Left lobe of liver (tissue), 2 donors: Measurements from ENCODE around the gene CRYBA2. TPM values are rescaled to one million over a fixed set of nuclear protein-coding genes. Genes with fewer than 3 reads are reported as not detected.
A peak's percentile ranks its signal among the peaks of the same experiment; 100 is the strongest.

ENCODE experiments used
- ATAC-seq: fragments of 200-7000 bp; cut with Tn5 transposase; one replicate; pipeline ENCODE4 v1.9.1; 2020; ENCODE audit warnings: mild to moderate bottlenecking, moderate library complexity
- DNase-seq: peaks from one replicate; pipeline ENCODE4 v3.0.0-alpha.2; 2020; ENCODE audit warnings: low spot score
- total RNA-seq: library from RNA; stranded (reverse); gene quantifications from one replicate; pipeline ENCODE4 v1.2.1, GENCODE V29; 2021
- donor health status: DM: no; HTN: no; CAD: no; lungs with moderate emphysema.
- donor health status: DM: no; HTN: yes; CAD: no.

Gene CRYBA2, protein sequence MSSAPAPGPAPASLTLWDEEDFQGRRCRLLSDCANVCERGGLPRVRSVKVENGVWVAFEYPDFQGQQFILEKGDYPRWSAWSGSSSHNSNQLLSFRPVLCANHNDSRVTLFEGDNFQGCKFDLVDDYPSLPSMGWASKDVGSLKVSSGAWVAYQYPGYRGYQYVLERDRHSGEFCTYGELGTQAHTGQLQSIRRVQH
- not detected for total RNA-seq

DNA sequence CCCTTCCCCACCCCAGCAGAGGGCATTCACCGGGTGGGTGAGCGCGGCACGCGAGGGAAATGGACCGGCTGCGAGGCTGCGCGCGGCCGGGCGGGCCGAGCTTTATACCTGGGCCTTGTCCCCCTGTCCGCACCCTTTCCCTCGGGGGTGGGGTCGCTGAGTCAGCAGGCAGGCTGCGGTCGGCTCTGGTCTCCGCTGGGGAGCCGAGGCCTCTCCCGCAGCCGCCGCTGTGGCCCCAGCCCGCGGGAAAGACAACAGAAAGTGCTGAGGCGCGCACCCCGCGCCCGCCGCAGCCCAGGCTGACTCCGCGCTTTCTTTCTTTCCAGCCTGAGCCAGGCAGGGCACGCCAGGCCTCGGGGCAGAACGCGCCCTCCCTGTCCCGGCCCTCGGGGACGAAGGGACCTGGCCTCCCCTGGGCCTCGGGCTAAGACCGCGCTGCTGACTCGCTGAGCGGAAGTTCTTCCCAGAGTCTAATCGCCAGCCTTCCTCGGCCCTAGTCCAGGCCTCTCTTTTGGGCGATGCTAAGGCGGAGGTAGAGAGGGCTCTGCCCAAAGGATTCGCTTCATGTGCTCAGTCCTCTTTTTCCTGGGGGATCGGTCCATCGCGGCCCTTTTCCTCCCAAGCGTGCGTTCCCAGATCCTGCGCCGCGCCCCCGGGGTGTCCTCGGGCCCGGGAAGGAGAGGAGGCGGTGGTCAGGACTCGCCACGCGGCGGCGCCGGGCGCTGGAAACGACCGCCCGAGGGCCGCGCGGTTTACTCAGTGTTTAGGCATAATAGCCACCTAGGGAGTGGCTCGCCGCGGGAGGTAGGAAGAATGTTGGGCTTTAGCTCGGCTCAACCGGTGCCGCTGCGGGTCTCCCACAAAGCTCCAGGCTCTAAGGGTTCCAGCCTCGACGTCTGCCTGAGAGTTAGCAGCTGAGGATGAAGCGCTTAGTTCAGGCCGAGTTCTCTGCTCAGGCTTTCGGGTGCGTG lies at the start of gene CRYBA2:
Gene CRYBA2 (minus strand): TSS at position 78 of the 971 bp plus-strand sequence. CDS start 246 bp downstream, outside the sequence.
- ATAC-seq, result no peak
- no peak for DNase-seq

DNA sequence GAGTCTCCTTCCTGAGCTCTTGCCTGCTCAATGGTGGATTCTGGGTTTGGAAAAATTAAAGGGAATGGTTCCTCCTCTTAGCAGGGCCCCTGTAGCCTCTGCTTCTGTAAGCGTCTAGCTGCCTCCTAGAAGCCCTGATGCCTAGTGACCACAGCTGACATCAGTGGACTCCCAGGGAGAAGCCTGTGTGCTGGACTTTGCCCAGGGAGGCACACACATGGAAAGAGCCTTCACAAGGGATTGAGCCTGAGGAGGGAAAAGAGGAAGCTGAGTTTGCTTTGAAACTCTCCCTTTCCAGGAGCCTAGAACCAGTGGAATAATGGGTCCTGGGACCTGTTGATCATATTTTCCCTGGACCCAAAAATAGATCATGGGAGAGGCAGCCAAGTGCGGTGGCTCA lies 49.5 kb upstream of the CRYBA2 start:
- peak; percentile 40 for ATAC-seq
- no peak for DNase-seq

DNA sequence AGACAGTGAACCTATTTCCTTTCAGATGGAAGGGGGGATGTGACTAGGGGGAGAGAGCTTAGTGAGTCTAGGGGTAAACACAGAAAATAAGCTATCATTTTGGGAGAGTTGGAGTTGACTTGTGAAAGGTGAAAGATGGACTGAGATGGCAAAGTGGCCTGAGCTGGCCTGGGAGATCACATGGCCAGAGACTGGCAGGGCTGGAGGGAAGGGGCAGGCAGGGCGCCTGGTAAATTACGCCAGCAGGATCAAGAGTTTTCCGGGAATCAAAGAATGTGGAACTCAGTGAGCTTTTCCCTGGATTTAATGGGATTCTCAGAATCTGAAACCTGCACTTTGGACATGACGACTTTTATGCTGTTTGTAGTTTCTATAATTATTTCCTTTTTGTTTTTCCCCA lies 48.9 kb upstream of the CRYBA2 start:
- DNase-seq, result no peak

DNA sequence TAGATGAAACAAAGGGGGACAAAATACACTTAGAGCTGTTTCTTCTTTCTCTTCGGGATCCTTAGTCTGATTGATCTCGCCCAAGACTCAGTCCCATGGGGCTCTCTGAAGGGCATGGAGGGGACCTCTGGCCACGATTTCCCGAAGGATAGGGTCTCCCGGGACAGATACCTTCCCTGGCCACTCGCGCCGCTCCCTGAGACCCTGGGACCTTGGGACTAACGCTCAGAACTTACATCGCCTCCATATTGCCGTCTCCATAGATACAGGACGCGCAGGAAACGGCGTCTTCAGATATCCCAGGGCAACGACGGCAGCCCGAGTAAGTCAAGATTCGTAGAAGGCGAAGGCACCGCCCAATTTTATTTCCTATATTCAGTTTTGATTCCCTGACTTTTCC lies 48.0 kb upstream of the CRYBA2 start, which contains the start of gene CFAP65:
Gene CFAP65 (minus strand): TSS at position 265 of the 400 bp plus-strand sequence. CDS start 2,468 bp downstream, outside the sequence.
- DNase-seq (no peak), ATAC-seq (peak; percentile 19)

More for the DNA sequence above, 48.9 kb upstream of the CRYBA2 start:
- ATAC-seq, result no peak

DNA sequence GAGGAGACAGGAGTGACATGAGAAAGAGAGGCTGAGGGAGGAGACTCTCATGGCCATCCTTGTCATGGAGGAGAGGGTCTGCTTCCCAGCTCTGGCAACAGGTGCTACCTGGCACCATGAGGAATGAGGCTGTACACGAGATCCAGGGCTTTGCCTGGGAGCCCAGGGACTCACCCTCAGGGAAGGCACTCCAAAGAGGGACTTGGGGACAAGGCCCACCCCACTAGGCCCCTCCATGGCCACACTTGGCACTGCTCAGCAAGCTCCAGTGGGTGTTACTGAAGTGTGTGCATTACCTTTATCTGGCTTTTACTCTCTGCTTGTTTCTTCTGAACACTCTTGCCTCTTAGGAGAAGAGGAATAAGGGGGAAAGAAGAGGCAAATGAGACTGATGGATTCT lies 45.4 kb upstream of the CRYBA2 start:
- no peak for ATAC-seq
- no peak for DNase-seq

DNA sequence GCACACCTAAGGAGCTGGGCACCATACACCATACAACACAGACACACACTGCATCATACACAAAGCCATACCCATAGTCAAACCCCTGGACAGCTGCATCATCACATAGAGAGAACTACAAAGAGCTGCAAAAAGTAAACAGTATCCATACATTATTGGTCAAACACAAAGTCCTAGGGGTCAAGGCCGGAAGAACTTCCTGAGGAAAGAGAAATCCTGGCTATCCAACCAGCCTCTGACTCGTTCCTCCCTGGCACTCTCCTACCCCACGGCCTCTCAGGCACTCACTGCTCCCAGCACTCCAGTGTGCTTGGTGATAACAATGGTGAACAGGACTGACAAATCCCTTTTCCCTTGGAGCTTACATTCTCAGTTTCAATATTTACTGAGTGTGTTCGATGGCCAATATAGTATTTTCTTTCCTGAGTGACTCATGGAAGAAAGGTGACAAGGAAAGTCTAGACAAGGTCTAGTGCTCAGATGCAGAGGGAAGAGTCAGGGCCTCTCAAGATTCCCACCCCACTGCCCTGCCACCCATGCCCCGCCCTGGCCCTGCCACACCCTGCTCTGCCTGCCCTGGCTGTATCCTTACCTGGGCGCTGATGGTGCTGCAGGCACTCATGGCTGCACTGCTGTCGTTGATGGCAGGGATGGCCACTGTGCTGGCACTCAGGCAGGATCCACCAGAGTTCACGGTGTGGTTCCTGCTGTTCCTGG lies 44.7 kb upstream of the CRYBA2 start:
- DNase-seq (no peak), ATAC-seq (no peak)

DNA sequence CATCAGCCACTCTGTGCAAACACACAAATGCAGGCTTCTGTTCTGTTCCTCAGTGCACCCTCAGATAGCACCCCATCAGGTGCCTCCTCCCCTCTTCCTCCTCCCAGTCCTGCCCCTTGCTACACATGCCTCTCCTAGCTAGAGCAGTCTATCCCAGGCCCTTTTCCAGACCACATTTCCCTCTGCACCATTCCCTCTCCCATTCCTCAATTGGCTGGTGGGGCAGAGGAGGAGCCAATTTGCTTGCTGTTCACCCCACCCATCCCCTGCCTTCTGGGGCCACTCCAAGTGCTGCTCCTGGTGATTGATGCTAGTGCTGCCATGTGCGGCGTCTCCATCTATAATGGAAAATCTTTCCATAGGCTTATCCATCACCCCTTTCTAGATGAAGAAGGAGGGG lies 42.7 kb upstream of the CRYBA2 start:
- DNase-seq (no peak), ATAC-seq (no peak)

DNA sequence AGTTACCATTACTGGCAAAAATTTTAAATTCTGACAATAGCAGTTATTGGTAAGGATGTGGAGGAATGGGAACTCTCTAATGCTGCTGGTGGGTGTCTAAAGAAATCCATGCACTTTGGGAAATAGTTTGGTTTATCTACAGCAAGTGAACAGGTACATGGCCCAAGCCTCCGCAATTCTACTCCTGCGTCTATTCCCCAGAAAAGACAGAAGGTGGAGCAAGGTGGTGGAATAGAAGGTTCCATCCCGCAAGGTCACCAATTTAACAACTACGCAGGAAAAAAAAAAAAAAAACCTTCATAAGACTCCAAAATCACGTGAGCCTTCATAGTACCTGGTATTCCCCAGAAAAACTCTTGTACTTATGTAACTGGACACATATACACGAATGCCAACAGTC lies 41.6 kb upstream of the CRYBA2 start:
- DNase-seq, result no peak
- no peak for ATAC-seq

DNA sequence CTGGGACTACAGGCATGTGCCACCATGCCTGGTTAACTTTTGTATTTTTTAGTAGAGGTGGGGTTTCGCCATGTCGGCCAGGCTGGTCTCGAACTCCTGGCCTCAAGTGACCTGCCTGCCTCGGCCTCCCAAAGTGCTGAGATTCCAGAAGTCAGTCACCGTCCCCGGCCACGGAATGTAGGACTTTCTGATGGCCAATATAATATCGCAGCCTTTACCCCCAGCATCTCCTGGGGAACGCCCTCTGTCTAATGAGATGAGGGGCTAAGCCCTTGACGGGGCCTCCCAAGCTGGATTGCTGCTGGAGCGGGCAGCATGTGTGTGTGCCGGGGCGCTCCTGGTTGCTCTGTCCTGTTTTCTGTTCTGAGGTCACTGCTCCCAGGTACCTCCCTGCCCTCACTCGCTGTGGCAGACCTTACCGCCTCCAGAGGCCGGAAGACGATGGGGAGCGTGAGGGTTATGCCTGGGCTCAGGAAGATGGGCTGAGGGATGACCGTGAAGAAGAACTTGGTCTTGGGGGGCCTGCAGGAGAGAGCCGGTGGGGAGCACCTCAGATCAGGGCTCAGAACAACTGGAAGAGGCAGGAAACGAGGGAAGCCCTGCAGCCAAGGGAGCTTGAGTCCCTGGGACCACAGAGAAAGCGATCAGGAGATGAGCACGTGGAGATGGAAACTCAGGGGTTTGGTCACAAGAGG lies 39.0 kb upstream of the CRYBA2 start:
- ATAC-seq (no peak), DNase-seq (no peak)

DNA sequence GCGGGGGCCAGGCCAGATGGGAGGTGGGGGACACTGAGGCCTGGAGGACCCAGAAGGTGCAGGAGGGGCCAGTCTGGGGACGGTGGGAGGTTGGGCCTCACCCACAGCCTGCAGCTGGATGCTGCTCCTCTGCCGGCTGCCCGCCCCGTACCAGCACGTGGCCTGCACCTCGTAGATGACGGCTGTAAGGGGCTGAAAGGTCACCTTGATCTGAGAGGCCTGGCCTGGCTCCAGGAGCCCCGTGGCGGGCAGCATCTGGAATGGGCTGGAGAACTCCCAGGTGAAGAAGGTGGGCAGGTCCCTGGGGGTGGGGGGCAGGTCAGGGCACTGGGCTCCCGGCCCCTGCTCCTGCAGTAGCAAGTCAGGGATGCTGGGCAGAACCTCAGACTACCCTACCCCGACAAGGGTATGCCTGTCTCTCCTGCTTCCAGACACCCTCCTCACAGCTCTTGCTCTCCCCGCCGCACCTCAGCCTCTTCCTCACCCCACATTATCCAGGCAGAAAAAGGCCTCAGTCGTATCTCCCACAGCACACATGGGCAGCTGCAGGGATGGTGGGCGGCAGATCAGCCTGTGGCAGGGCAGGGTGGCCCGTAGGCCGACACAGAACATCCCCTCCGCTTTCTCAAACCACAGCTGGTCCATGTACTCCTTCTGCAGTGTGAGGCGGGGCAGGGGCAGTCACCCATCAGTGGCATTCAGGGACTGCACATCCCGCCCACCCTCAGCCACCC lies 38.0 kb upstream of the CRYBA2 start:
- ATAC-seq (no peak), DNase-seq (no peak)

DNA sequence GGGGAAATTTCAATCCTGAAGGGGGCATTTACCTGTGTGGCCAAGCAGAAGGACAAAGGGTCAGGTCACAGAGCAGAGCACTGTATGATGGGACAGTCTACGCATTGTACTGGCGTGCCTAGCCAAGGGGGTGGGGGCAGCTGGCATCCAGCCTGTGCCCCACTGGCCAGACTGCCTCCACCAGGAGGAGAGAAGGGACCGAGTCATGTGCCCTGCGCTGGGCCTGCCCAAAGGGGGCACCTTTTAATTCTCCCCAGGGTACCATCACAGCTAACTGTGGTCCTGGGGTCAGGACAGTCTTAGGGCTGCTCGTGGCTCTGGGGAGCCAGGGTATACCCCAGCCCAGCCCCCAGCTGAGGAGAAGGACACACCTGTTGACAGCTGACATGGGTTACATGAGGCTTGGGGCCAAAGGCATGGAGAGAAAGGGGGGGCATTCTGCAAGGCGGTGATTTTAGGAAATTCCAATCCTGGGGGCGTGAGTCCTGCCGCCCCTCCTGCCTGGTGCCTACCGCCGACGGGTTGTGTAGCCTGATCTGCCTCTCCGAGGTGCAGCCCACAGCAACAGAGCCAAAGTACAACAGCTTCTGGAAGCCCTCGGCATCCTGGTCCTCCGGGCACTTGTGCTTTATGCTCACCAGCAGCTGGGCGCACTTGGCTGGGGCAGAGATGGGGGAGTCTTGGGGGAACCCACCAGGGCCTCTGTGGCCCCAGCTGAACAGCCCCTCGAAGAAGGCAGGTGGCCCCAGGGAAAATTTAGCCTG lies 37.1 kb upstream of the CRYBA2 start:
- ATAC-seq (no peak), DNase-seq (no peak)

DNA sequence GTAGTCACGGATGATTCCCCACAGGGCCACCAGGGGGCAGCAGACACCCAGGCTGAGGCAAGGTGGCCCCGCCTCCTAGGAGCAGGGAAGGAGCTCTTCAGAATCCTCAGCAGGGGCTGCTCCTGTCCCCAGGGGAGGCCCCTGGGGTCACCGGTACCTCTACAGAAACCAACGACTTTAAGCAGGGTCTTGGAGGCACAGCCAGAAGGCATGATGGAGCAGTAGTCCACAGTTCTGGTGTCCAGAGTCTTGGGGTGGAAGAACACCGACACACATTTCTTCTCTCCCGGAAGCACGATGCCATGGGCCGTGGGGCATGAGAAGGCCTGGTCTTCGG lies 36.6 kb upstream of the CRYBA2 start:
- DNase-seq (peak; percentile 86), ATAC-seq (peak; percentile 100)

DNA sequence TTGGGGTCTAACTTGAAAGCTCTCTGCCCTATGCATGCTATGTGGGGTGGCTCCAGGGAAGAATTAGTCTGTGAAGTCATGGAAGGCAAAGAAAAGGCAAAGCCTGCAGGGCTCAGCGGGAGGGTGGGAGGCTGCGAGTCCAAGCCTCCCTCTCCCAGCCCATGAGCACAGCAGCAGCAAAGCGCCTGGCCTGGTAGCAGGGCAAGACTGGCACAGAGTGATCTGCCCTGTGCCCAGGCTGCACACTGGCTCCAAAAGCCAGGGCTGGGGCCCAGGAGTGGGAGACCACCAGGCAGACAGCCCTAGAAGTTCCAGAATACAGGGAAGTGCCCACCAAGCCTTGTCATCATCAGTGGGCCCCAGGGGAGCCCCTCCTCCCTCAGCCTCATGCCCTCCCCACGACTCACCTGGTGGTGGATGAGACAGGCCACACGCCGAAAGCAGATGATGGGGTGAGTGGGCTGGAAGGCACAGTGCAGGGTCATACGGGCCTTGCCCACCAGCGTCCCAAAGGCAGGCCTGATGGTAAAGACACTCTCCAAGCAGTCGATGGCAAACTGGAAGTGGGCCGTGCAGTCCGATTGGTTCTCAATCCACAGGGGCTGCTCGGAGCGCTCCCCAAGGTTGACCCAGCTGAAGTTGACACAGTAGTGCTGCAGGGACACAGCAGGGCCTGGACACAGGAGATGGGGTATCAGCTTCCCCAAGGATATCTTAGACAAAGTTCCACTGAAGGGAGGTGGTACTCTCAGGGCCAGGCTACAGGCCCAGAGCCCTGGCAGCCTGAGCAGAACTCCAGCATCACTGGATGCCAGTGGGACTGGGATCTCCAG lies 36.0 kb upstream of the CRYBA2 start:
- DNase-seq (no peak), ATAC-seq (no peak)

DNA sequence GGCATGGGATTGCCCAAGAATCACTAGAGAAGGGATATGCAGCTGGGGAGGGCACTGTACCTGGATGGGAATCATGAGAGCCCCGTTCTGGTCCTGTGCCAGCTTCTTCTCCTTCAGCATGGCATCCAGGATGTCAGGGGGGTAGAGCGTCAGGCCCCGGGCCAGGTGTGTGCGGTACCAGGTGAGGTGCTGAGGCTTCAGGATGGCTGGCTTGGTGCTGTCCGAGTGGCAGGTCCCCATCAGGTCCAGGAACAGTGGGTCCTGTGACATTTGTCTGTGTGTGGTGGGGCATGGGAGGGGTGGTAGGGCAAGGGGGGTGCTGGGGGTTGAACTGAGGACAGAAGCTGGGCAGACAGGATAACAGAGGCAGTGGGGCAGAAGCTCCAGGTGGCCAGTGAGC lies 34.9 kb upstream of the CRYBA2 start:
- no peak for ATAC-seq

DNA sequence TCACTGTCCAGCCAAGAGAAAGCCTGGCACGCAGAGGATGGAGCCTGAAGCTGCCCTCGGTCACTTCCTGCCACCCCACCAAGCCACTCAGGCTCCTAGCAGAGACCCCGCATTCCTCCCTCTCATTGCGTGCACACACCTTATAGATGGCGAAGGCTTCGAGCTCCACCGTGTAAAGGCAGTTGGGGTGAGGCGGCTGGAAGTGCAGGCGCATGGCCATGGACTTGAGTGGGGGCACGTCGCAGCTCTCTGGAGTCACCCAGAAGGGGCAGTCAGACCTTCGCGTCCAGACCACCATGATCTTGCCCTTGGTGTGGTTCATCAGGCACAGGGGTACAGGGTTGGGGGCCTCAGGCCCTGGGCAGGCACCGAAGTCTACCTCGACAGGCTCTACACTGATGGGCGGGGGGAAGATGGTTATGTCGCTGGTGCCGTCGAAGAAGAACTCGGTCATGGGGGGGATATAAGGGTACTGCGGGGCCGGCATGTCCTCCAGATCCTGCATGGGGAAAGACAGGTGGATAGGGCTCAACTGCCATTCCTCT lies 34.4 kb upstream of the CRYBA2 start:
- no peak for ATAC-seq
- DNase-seq, result no peak

More for the DNA sequence above, 34.9 kb upstream of the CRYBA2 start:
- DNase-seq, result no peak

DNA sequence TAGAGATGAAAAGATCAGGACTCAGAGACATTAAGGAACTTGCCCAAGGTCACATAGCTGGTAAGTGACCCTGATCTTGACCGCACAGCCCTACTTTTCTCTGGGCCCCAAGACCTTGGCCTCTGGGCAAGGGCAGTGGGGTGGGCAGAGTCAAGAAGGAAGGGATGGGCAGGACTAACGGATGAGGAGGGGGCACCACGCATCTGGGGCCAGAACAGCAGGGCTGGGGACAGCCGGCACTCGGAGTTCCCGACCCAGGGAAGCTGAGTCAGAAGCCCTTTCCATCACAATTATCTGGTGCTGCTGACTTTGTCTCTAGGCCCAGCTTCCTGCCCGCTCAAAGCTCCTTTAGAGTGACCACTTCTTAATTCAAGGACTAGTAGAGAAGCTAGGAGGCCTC lies 33.7 kb upstream of the CRYBA2 start:
- DNase-seq (no peak), ATAC-seq (no peak)

DNA sequence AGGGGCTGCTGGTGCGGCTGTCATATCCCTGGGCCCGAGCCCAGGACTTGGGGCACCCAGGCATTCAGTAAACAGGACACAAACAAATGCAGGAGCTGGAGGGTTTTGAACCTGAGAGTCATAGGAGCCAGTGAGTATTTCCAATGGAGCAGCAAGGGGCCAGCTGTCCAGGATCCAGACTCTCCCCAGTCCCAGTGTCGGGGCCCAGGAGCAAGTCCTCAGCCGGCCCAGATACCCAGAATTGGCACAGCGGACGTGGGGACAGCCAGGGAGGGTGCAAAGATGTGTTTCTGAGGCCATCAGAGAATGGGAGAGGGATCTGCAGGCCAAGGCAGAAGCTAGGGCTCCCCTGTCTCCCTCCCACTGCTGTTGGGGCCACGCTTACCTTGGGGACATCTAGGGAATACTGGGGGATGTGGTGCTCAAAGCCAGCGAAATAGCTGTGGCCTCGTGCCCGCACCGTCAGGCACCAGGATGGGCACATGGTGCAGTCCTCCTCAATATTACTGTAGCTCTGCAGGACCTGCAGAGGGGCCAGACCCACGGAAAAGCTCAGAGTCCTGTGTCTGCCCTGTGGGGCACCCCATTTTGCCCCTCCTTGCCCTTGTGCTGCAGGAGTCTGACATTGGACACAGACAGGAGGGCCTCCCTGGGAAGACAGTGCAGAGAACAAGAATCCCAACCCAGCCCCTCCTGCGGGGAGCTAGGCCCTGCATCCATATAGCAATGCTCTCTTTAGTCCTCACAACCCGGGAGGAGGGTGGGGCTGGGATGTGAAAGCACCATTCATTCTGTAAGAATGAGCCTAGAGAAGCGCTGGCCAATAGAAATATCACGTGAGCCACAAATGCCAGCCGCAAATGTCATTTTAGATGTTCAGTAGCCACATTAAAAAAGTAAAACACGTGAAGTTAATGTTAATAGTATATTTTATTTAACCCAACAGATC lies 32.7 kb upstream of the CRYBA2 start:
- ATAC-seq, result no peak
- DNase-seq, result no peak
